Measurements from ENCODE around the gene TTL.
"Not testable (repeated sequence)": the region's sequence is repeated elsewhere in the genome, so short reads cannot be mapped to it uniquely, and the experiment has no call there.

The TTL gene

GRCh38 chr2:112474844-112475486, 7.0 kb upstream of the TTL start:
- DNase-seq (ENCODE audit: low read depth): no peak

GRCh38 chr2:112476434-112476833, 5.5 kb upstream of the TTL start:
- no peak for DNase-seq (ENCODE audit: low read depth)

GRCh38 chr2:112480530-112481049, 1.4 kb upstream of the TTL start:
- DNase-seq (ENCODE audit: low read depth): no peak

GRCh38 chr2:112481050-112481527, 867 bp upstream of the TTL start:
- peak; percentile 70 for DNase-seq (ENCODE audit: low read depth)

GRCh38 chr2:112482309-112483041, 519 bp downstream of the TTL start:
- DNase-seq (ENCODE audit: low read depth): peak; percentile 14

GRCh38 chr2:112483042-112483473, 1.1 kb downstream of the TTL start:
- no peak for DNase-seq (ENCODE audit: low read depth)

- DNase-seq (ENCODE audit: low read depth): no peak
Measured at GRCh38 chr2:112483831-112484230, 1.9 kb downstream of the TTL start.

GRCh38 chr2:112485849-112486248, 3.9 kb downstream of the TTL start:
- DNase-seq (ENCODE audit: low read depth): no peak

- no peak for DNase-seq (ENCODE audit: low read depth)
Measured at GRCh38 chr2:112486895-112487294, 4.9 kb downstream of the TTL start.

GRCh38 chr2:112487444-112487961, 5.5 kb downstream of the TTL start:
- no peak for DNase-seq (ENCODE audit: low read depth)

GRCh38 chr2:112488201-112488600, 6.2 kb downstream of the TTL start:
- no peak for DNase-seq (ENCODE audit: low read depth)

- no peak for DNase-seq (ENCODE audit: low read depth)
Measured at GRCh38 chr2:112491946-112492345, 10.0 kb downstream of the TTL start.

- DNase-seq (ENCODE audit: low read depth): no peak
Measured at GRCh38 chr2:112493048-112493447, 11.1 kb downstream of the TTL start.

- DNase-seq (ENCODE audit: low read depth): no peak
Measured at GRCh38 chr2:112493858-112494648, 12.1 kb downstream of the TTL start.

GRCh38 chr2:112494828-112495227, 12.9 kb downstream of the TTL start:
- DNase-seq (ENCODE audit: low read depth): no peak

GRCh38 chr2:112495878-112496277, 13.9 kb downstream of the TTL start:
- not testable (repeated sequence) for DNase-seq (ENCODE audit: low read depth)

GRCh38 chr2:112500850-112501484, 19.0 kb downstream of the TTL start:
- DNase-seq (ENCODE audit: low read depth): not testable (repeated sequence)

- not testable (repeated sequence) for DNase-seq (ENCODE audit: low read depth)
Measured at GRCh38 chr2:112509239-112509998, 27.5 kb downstream of the TTL start.

- no peak for DNase-seq (ENCODE audit: low read depth)
Measured at GRCh38 chr2:112516801-112517200, 34.8 kb downstream of the TTL start.

- no peak for DNase-seq (ENCODE audit: low read depth)
Measured at GRCh38 chr2:112518807-112519206, 36.9 kb downstream of the TTL start.

- DNase-seq (ENCODE audit: low read depth): no peak
Measured at GRCh38 chr2:112519506-112519905, 37.5 kb downstream of the TTL start.
